GM12878 (cell line): Measurements from ENCODE around the gene NUP62.
"Not testable (repeated sequence)": the region's sequence is repeated elsewhere in the genome, so short reads cannot be mapped to it uniquely, and the experiment has no call there.

Source experiments
- ASH2L ChIP-seq: fragments of 300-600, 200-600 bp; sonication (generic); IDR thresholded peaks from 2 replicates; pipeline ENCODE4 v1.6.1; 2017; ENCODE audit warnings: low read depth, mild to moderate bottlenecking, borderline replicate concordance
- ATF2 ChIP-seq: IDR thresholded peaks from 2 replicates; pipeline ENCODE4 v1.6.1; 2012; ENCODE audit warnings: low read length, inconsistent platforms
- CTCF ChIP-seq, 3 experiments: IDR thresholded peaks in 2 of 3; conservative IDR thresholded peaks in 1 of 3; 2 replicates each; pipeline ENCODE4 v1.5.1; 2011; ENCODE audit warnings: low read depth in 3 of 3, low read length in 3 of 3, mild to moderate bottlenecking in 3 of 3, control low read depth in 2 of 3, moderate library complexity in 2 of 3, inconsistent platforms in 1 of 3, mixed read lengths in 1 of 3; ENCODE audit not compliant: control insufficient read depth in 2 of 3, insufficient read depth in 1 of 3; ENCODE audit errors: extremely low read depth in 1 of 3
- EZH2 ChIP-seq: IDR thresholded peaks from 2 replicates; pipeline ENCODE4 v1.6.1; 2012; ENCODE audit warnings: low read depth, mild to moderate bottlenecking, control low read depth, inconsistent platforms, low read length, borderline replicate concordance; ENCODE audit not compliant: control insufficient read depth
- FOXM1 ChIP-seq: IDR thresholded peaks from 2 replicates; pipeline ENCODE4 v1.6.1; 2012; ENCODE audit warnings: low read depth, mild to moderate bottlenecking, inconsistent platforms, low read length, moderate library complexity
- HDAC6 ChIP-seq: fragments of 200-600 bp; sonication (generic); IDR thresholded peaks from one replicate; pipeline ENCODE4 v1.8.0; 2017; ENCODE audit warnings: antibody characterized with exemption; ENCODE audit not compliant: unreplicated experiment
- KDM1A ChIP-seq: fragments of 200-600 bp; sonication (generic); IDR thresholded peaks from 2 replicates; pipeline ENCODE4 v1.6.1; 2016; ENCODE audit warnings: borderline replicate concordance
- MAX ChIP-seq: IDR thresholded peaks from 2 replicates; pipeline ENCODE4 v1.6.1; 2012; ENCODE audit warnings: low read depth, low read length, improper control_type of control experiment
- NFXL1 ChIP-seq: fragments of 450-650 bp; IDR thresholded peaks from 2 replicates; pipeline ENCODE4 v1.6.1; 2017; ENCODE audit warnings: antibody characterized with exemption, mild to moderate bottlenecking, borderline replicate concordance
- NFYB ChIP-seq: IDR thresholded peaks from 2 replicates; pipeline ENCODE4 v1.6.1; 2011; ENCODE audit warnings: low read depth, mild to moderate bottlenecking, low read length, improper control_type of control experiment, moderate library complexity; ENCODE audit not compliant: insufficient read depth
- PAX8 ChIP-seq: fragments of 450-650 bp; IDR thresholded peaks from 2 replicates; pipeline ENCODE4 v1.6.1; 2017; ENCODE audit warnings: mild to moderate bottlenecking, moderate library complexity
- POLR2A ChIP-seq: IDR thresholded peaks from 2 replicates; pipeline ENCODE4 v1.6.1; 2011; ENCODE audit warnings: low read depth, mild to moderate bottlenecking, low read length
- POLR2AphosphoS5 ChIP-seq: IDR thresholded peaks from 2 replicates; pipeline ENCODE4 v1.6.1; 2011; ENCODE audit warnings: mild to moderate bottlenecking, low read length, inconsistent platforms
- TBL1XR1 ChIP-seq: IDR thresholded peaks from 2 replicates; pipeline ENCODE4 v1.6.1; 2012; ENCODE audit warnings: low read depth, low read length, improper control_type of control experiment

GRCh38 chr19:49944567-49944966 lies 15.3 kb upstream of the NUP62 start:
- not testable (repeated sequence) for TF ChIP-seq EZH2; CTCF (IDR thresholded peaks at IDR 0.05 in 2 of 3, conservative IDR thresholded peaks at IDR 0.05 in 1 of 3; ENCODE audit: control insufficient read depth in 2 of 3, extremely low read depth in 1 of 3, insufficient read depth in 1 of 3, low read depth in 3 of 3, low read length in 3 of 3); POLR2A; ATF2; NFYB; MAX; POLR2AphosphoS5; HDAC6; FOXM1; NFXL1; KDM1A; PAX8; TBL1XR1; ASH2L
